Vagina (tissue), 2 donors: ENCODE measurements around the gene LTB4R. TPM values are rescaled to one million over a fixed set of nuclear protein-coding genes. Genes with fewer than 3 reads are reported as not detected.

Source experiments
- DNase-seq, 2 donors: peaks; one replicate each; pipeline ENCODE4 v3.0.0-alpha.2; 2017; ENCODE audit errors: extremely low spot score in 2 of 2
- H3K27ac ChIP-seq: fragments of 200-600 bp; sonication (generic); one replicate; pipeline ENCODE4 v1.5.1; 2019
- H3K27me3 ChIP-seq: fragments of 200-600 bp; sonication (generic); one replicate; pipeline ENCODE4 v1.5.1; 2019
- H3K36me3 ChIP-seq, 2 donors: fragments of 200-600 bp; sonication (generic); one replicate each; pipeline ENCODE4 v1.5.1; 2017 to 2019
- H3K4me1 ChIP-seq: fragments of 200-600 bp; sonication (generic); one replicate; pipeline ENCODE4 v1.5.1; 2019
- H3K4me3 ChIP-seq, 2 donors: fragments of 200-600 bp; sonication (generic); 1 replicate in 1 of 2; 2 replicates in 1 of 2; pipeline ENCODE4 v1.5.1; 2016 to 2019
- H3K9me3 ChIP-seq: fragments of 200-600 bp; sonication (generic); one replicate; pipeline ENCODE4 v1.5.1; 2019
- POLR2A ChIP-seq, 2 donors: fragments of 450-650 bp; IDR thresholded peaks; one replicate each; pipeline ENCODE4 v1.6.1; 2017; ENCODE audit warnings: antibody characterized with exemption in 2 of 2, mild to moderate bottlenecking in 2 of 2, moderate library complexity in 2 of 2
- POLR2AphosphoS5 ChIP-seq, 2 donors: sonication (generic); formaldehyde crosslinking; IDR thresholded peaks; one replicate each; pipeline ENCODE4 v1.9.0; 2017; ENCODE audit warnings: antibody characterized with exemption in 2 of 2, mild to moderate bottlenecking in 2 of 2, low read depth in 1 of 2; ENCODE audit not compliant: insufficient read depth in 1 of 2
- intact Hi-C: fragments of 100-400 bp; cut with DNase I; formaldehyde crosslinking; loops from one replicate; pipeline ENCODE4 v1.15.1; 2023
- total RNA-seq: library from RNA; depleted of rRNA; stranded (reverse); fragments of >200 nt; gene quantifications from one replicate; pipeline ENCODE4 v1.2.3, GENCODE V29; 2016
- TF ChIP-seq, protein P1 (sequence below), 3 experiments: fragments of 450-650 bp in 2 of 3; fragments of 200-600 bp in 1 of 3; sonication (generic) in 1 of 3; IDR thresholded peaks; one replicate each; pipeline ENCODE4 v1.5.1; 2017 to 2019; ENCODE audit warnings: antibody characterized with exemption in 3 of 3, mild to moderate bottlenecking in 2 of 3, moderate library complexity in 2 of 3

LTB4R gene
- total RNA-seq, 1 donor from 2014 or later = 35.1 TPM

DNA sequence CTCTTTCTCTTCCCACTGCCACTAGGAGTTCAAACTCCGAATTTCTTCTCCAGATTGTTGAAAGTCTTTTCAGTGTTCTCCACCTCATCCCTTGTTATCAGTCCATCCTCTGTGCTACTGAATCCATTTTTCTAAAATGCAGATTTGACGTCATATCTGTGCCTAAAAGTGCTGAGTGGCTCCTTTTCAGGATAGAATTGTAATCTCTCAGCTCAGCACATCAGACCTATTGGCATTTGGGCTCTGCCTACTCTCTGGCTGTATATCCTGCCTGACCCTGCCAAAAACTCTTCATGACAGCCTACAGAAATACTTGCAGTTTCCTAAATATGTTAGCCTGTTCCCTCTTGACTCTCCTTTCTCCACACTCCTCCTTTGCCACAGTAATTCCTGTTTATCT, 38.8 kb upstream of the LTB4R start:
- no peaks in the 10 kb centered on the region for H3K27me3 ChIP-seq
- H3K36me3 ChIP-seq = peaks cover 0 to 7% of the 10 kb centered on the region in 2 donors
- no peaks in the 10 kb centered on the region for H3K9me3 ChIP-seq
- intact Hi-C loops = no loop called here
- H3K27ac ChIP-seq = peak overlapping the region; percentile 97
- no peak for TF ChIP-seq POLR2AphosphoS5 (IDR thresholded peaks at IDR 0.05; ENCODE audit: insufficient read depth in 1 of 2, low read depth in 1 of 2)
- TF ChIP-seq, protein P1, sequence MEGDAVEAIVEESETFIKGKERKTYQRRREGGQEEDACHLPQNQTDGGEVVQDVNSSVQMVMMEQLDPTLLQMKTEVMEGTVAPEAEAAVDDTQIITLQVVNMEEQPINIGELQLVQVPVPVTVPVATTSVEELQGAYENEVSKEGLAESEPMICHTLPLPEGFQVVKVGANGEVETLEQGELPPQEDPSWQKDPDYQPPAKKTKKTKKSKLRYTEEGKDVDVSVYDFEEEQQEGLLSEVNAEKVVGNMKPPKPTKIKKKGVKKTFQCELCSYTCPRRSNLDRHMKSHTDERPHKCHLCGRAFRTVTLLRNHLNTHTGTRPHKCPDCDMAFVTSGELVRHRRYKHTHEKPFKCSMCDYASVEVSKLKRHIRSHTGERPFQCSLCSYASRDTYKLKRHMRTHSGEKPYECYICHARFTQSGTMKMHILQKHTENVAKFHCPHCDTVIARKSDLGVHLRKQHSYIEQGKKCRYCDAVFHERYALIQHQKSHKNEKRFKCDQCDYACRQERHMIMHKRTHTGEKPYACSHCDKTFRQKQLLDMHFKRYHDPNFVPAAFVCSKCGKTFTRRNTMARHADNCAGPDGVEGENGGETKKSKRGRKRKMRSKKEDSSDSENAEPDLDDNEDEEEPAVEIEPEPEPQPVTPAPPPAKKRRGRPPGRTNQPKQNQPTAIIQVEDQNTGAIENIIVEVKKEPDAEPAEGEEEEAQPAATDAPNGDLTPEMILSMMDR (IDR thresholded peaks at IDR 0.05) = no peak
- no peak for TF ChIP-seq POLR2A (IDR thresholded peaks at IDR 0.05)
- no peak overlapping the region for H3K4me3 ChIP-seq
- DNase-seq = no peak
- peaks cover 18% of the 10 kb centered on the region for H3K4me1 ChIP-seq

DNA sequence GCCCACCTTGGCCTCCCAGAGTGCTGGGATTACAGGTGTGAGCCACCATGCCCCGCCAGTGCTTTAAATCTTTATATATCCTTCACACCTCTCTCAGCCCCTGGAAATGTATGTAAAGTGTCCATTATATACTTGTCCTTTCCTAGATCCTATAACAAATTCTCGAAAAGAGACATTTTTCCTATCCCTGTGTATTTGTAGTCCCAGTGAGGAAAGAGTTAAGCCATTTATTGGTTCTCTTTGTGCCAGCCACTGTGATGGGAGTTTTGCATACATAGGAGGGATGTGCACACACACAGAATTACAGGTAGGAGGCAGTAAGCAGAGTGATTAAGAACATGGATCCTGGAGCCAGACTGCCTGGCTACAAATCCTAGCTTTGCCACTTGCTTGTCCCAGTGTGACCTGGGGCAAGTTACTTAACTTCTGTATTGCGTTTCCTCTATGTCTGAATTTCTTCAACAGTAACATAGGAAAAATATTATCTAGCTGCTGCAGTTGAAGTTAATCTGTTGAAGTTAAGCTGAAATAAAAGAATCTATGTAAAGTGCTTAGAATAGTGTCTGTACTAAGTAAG, 37.8 kb upstream of the LTB4R start:
- peaks cover 18% of the 10 kb centered on the region for H3K4me1 ChIP-seq
- no peaks in the 10 kb centered on the region for H3K27me3 ChIP-seq
- TF ChIP-seq POLR2A (IDR thresholded peaks at IDR 0.05) = no peak
- no peak for TF ChIP-seq POLR2AphosphoS5 (IDR thresholded peaks at IDR 0.05; ENCODE audit: insufficient read depth in 1 of 2, low read depth in 1 of 2)
- TF ChIP-seq, protein P1 (IDR thresholded peaks at IDR 0.05) = no peak
- H3K4me3 ChIP-seq = no peak overlapping the region
- H3K36me3 ChIP-seq = peaks cover 0 to 6% of the 10 kb centered on the region in 2 donors
- no peak for DNase-seq
- peak overlapping the region; percentile 22 for H3K27ac ChIP-seq
- intact Hi-C loops = no loop called here
- H3K9me3 ChIP-seq = no peaks in the 10 kb centered on the region

DNA sequence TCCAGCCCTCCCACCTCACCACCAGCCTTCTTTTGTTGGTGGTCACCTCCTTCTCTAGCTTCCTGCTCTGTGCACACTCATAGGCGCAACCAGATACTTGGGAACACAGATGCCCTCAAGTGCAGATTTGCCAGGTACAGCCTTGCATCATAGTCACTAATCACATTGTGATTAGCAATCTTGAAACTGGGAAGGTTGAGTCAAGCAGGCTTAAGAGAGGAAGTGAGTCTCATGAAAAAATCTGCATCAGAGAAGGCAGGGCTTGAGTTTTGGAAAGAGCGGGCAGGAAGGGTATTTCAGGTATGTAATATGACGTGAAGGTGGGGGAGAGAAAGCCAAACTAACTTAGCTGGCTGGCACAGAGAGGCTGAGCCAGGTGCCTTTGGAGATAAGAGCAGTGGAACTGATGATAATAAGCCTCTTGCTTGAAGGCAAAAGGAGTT, 37.2 kb upstream of the LTB4R start:
- DNase-seq = no peak
- H3K27ac ChIP-seq = peak overlapping the region; percentile 22
- no peak for TF ChIP-seq POLR2A (IDR thresholded peaks at IDR 0.05)
- TF ChIP-seq, protein P1 (IDR thresholded peaks at IDR 0.05) = no peak
- peak in 1 of 2 donors; percentile 31 for TF ChIP-seq POLR2AphosphoS5 (IDR thresholded peaks at IDR 0.05; ENCODE audit: insufficient read depth in 1 of 2, low read depth in 1 of 2)
- intact Hi-C loops = no loop called here
- no peak overlapping the region for H3K4me3 ChIP-seq
- H3K9me3 ChIP-seq = no peaks in the 10 kb centered on the region
- H3K27me3 ChIP-seq = no peaks in the 10 kb centered on the region
- peaks cover 21% of the 10 kb centered on the region for H3K4me1 ChIP-seq
- no peaks in the 10 kb centered on the region for H3K36me3 ChIP-seq

DNA sequence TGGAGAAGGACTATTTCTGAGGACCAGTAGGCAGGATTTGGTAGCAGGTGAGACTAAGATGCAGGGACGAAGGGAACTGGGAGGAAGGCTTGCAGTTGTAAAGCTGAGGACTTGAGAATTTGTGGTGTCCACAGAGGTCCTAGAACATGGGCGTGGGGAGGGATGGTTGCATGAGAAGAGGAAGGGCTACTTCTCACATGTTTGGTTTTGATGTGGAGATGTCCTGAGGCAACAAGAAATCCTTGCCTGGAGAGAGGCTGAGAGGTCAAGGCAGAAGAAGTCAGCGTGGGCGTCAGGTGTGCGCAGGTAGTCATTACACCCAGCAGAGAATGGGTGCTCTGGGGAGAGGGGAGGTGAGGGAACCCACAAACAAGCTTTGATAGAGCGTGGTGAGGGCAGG, 34.2 kb upstream of the LTB4R start:
- Histone ChIP-seq H3K36me3 (no peaks in the 10 kb centered on the region), H3K27me3 (no peaks in the 10 kb centered on the region), H3K9me3 (no peaks in the 10 kb centered on the region), H3K4me3 (no peak overlapping the region), H3K4me1 (peaks cover 13% of the 10 kb centered on the region), H3K27ac (no peak overlapping the region)
- intact Hi-C loops = no loop called here
- no peak for DNase-seq
- no peak for TF ChIP-seq POLR2AphosphoS5 (IDR thresholded peaks at IDR 0.05; ENCODE audit: insufficient read depth in 1 of 2, low read depth in 1 of 2)
- TF ChIP-seq, protein P1 (IDR thresholded peaks at IDR 0.05) = no peak
- TF ChIP-seq POLR2A (IDR thresholded peaks at IDR 0.05) = no peak

DNA sequence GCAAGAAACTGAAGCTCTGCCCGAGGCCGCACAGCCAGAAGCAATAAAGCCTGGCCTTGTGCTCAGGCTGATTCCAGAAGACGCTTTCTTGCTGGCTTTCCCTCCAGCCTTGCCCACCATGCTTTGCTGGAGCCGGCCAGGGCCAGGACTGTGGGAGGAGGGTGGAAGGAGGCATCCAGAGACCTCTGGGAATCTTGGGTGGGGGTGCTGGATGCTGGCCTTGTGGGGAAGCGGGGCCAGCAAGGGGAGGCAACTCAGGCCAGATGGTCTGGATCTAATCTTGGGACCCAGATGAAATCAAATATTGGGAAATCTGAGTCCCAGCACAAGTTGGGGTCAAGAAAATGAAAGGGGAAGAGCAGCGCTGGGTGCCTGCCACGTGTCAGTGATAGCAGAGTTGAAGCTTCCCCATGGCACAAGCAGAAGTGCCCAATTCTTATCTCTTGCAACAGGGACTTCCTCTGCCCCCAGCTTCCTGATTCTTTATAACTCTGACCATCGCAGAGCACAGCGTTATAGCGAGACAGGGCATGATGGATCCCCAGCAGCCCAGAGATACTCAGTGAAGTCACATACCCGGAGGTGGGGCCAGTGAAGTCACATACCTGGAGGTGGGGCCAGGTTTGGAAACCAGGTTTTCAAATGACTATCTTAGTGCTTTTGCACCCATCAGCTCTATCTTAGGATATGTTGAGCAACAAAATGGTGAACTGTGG, 33.5 kb upstream of the LTB4R start:
- no peak for DNase-seq
- Histone ChIP-seq H3K27me3 (no peaks in the 10 kb centered on the region), H3K27ac (no peak overlapping the region), H3K4me1 (peaks cover 6% of the 10 kb centered on the region), H3K9me3 (no peaks in the 10 kb centered on the region), H3K4me3 (no peak overlapping the region), H3K36me3 (no peaks in the 10 kb centered on the region)
- intact Hi-C loops = no loop called here
- TF ChIP-seq POLR2AphosphoS5 (IDR thresholded peaks at IDR 0.05; ENCODE audit: insufficient read depth in 1 of 2, low read depth in 1 of 2) (no peak), POLR2A (IDR thresholded peaks at IDR 0.05) (no peak)
- TF ChIP-seq, protein P1 (IDR thresholded peaks at IDR 0.05) = no peak
